Heart right ventricle (tissue), 16 donors: Measurements from ENCODE around the gene CFAP54. TPM values are rescaled to one million over a fixed set of nuclear protein-coding genes. Genes with fewer than 3 reads are reported as not detected.

Experiments
- ATAC-seq, 8 donors: fragments of 200-7000 bp; cut with Tn5 transposase; one replicate each; pipeline ENCODE4 v1.9.1; 2020; ENCODE audit warnings: mild to moderate bottlenecking in 8 of 8, moderate library complexity in 8 of 8, moderate number of reproducible peaks in 1 of 8
- DNase-seq, 2 donors: peaks; one replicate each; pipeline ENCODE4 v3.0.0-alpha.2; 2020
- H3K27ac ChIP-seq, 10 donors: fragments of 200-600 bp; sonication (generic) in 2 of 10; one replicate each; pipeline versions ENCODE4 v1.5.0 to v1.8.0; 2020 to 2022; ENCODE audit warnings: mild to moderate bottlenecking in 3 of 10
- H3K27me3 ChIP-seq, 7 donors: fragments of 200-600 bp; one replicate each; pipeline ENCODE4 v1.8.0; 2021 to 2022; ENCODE audit warnings: mild to moderate bottlenecking in 2 of 7
- H3K36me3 ChIP-seq, 9 donors: fragments of 200-600 bp; sonication (generic) in 1 of 9; one replicate each; pipeline versions ENCODE4 v1.5.0 to v1.8.0; 2020 to 2022; ENCODE audit warnings: mild to moderate bottlenecking in 2 of 9
- H3K4me1 ChIP-seq, 9 donors: fragments of 200-600 bp; sonication (generic) in 1 of 9; one replicate each; pipeline versions ENCODE4 v1.5.0 to v1.8.0; 2020 to 2022; ENCODE audit warnings: mild to moderate bottlenecking in 4 of 9
- H3K4me3 ChIP-seq, 10 donors: fragments of 200-600 bp; sonication (generic) in 2 of 10; one replicate each; pipeline versions ENCODE4 v1.5.0 to v1.8.0; 2020 to 2022; ENCODE audit warnings: mild to moderate bottlenecking in 7 of 10, moderate library complexity in 2 of 10
- H3K9me3 ChIP-seq, 11 donors: fragments of 200-600 bp in 10 of 11; sonication (generic) in 2 of 11; one replicate each; pipeline versions ENCODE4 v1.5.0 to v1.8.0; 2013 to 2022; ENCODE audit warnings: mild to moderate bottlenecking in 2 of 11, control low read depth in 1 of 11, moderate library complexity in 1 of 11
- WGBS, 2 donors: extraction: QIAGEN DNeasy Blood & Tissue Kit; methylation state at CpG; one replicate each; pipeline ENCODE4 v1.1.7; 2013; ENCODE audit warnings: inconsistent platforms in 1 of 2; 5-methylcytosine and 5-hydroxymethylcytosine counted together
- intact Hi-C, 10 donors: fragments of 100-400 bp; cut with DNase I; formaldehyde crosslinking; loops; one replicate each; pipeline versions ENCODE4 v1.11.1 to v1.14.2; 2022
- polyA plus RNA-seq, 2 donors: library from polyadenylated mRNA; stranded (reverse); fragments of 200-250 nt; gene quantifications; one replicate each; pipeline ENCODE4 v1.2.3, GENCODE V29; 2013
- total RNA-seq, 10 donors: library from RNA; stranded (reverse); fragmentation: NEBNext Ultra II Directional in 3 of 10; extraction: Animal tissue kit (Norgen Biotek cat#: 25700) in 3 of 10; gene quantifications; one replicate each; pipeline versions ENCODE4 v1.2.1 to v1.2.4, GENCODE V29; 2021 to 2023
- TF ChIP-seq, protein P1 (sequence below), 9 donors: fragments of 200-600 bp; sonication (generic) in 2 of 9; IDR thresholded peaks; one replicate each; pipeline versions ENCODE4 v1.5.0 to v1.8.0; 2021 to 2022; ENCODE audit warnings: antibody characterized with exemption in 9 of 9, mild to moderate bottlenecking in 5 of 9, moderate library complexity in 1 of 9
- donor health status: Arrhythmogenic right ventricular cardiomyopathy.
- donor health status: ischemic (EF 13 %, LVEDD 7.1; RV severe dilation, severe dysfunction).
- donor health status: healthy with polysubstance abuse.
- donor health status: DM: no; HTN: yes; CAD: no.
- donor health status: DM: no; HTN: no; CAD: no.
- donor health status: ischemic (EF 25% LVEDD 6.9; RV normal size, moderate dysfunction).
- donor health status: ischemic (EF 25% LVEDD 5.7; RV mildly dilated, moderate dysfunction).
- donor health status: healthy.
- donor health status: DM: yes; HTN: yes; CAD: no.
- donor health status: Ischemic cardiomyopathy.
- donor health status: ischemic (EF 35%, LVEDD 5.7; RV mildly dilated, moderate dysfunction).
- donor health status: nonischemic (EF 11% LVEDD 7.7; RV severe dilation, severe dysfunction).
- donor health status: DM: yes; HTN: yes; CAD: no.
- donor health status: PGD.
- donor health status: ischemic (EF 29% LVEDD 5.4; RV normal size, mild dysfunction).
- donor health status: nonischemic (EF 23%, LVEDD 6.1; RV moderate dilation, normal function).

The CFAP54 gene
- total and polyA plus RNA-seq, 12 donors: 0.07 to 0.35 (median 0.21) TPM; not detected in 2

DNA sequence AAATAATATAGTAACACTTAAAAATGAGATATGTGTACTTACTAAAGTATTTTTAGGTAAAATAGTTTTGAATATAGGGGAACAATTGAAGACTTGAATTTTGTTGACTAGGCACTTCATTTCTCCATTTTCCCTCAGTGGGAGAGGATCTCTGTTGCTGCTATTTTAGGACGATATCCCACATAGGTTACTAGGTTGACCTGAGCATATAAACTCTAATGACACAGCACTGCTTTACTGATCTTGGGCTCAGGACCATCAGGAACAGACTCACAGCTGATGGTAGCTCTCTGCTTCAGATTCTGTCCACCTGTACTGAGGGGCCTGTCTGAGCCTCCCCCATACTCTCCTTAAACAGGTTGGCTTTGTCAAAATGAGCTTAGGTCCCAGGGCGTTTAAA is 423.6 kb downstream of the CFAP54 start:
- peaks cover 0 to 36% (median 16%) of the 10 kb centered on the region in 9 donors for H3K4me1 ChIP-seq
- DNase-seq: no peak
- H3K36me3 ChIP-seq: peaks cover 0 to 4% (median 0%) of the 10 kb centered on the region in 9 donors
- H3K4me3 ChIP-seq: no peak overlapping the region
- no peaks in the 10 kb centered on the region for H3K9me3 ChIP-seq
- no peak overlapping the region for H3K27ac ChIP-seq
- no peaks in the 10 kb centered on the region for H3K27me3 ChIP-seq
- TF ChIP-seq, protein P1, sequence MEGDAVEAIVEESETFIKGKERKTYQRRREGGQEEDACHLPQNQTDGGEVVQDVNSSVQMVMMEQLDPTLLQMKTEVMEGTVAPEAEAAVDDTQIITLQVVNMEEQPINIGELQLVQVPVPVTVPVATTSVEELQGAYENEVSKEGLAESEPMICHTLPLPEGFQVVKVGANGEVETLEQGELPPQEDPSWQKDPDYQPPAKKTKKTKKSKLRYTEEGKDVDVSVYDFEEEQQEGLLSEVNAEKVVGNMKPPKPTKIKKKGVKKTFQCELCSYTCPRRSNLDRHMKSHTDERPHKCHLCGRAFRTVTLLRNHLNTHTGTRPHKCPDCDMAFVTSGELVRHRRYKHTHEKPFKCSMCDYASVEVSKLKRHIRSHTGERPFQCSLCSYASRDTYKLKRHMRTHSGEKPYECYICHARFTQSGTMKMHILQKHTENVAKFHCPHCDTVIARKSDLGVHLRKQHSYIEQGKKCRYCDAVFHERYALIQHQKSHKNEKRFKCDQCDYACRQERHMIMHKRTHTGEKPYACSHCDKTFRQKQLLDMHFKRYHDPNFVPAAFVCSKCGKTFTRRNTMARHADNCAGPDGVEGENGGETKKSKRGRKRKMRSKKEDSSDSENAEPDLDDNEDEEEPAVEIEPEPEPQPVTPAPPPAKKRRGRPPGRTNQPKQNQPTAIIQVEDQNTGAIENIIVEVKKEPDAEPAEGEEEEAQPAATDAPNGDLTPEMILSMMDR (IDR thresholded peaks at IDR 0.05): no peak
- ATAC-seq: no peak
- intact Hi-C loops: no loop called here
- 80 to 81% methylated on average over 2 of the region's 2 CpGs for WGBS, 2 donors

DNA sequence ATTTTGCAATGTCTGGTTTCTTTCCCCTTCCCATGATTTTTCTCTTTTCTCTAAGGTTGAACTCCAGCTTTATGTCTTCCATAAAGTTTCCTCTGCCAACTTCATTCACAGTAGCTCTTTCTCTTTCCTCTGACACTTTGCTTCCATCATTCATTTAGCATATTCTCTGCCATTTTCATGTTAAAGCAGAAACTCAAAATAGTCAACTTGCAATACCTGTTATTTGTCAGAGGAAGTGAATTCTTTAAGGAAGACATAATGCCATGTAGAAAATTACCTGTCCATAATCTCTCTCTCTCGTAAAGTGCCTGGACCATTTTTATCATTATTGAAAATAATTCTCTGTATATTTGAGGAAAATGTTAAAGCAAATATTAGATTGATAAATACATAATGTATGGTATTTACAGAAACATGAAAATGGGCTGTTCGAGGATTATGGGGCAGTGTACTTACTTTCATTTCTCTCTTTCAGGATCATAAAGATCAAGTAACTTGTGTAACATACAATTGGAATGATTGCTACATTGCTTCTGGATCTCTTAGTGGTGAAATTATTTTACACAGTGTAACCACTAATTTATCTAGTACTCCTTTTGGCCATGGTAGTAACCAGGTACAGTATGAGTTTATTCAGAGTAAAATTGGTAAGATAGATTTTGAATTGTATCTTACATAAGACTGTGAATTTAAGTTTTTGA is 430.3 kb downstream of the CFAP54 start:
- DNase-seq (no peak), ATAC-seq (no peak)
- intact Hi-C loops: no loop called here
- peaks cover 0 to 46% (median 0%) of the 10 kb centered on the region in 9 donors for H3K36me3 ChIP-seq
- no peak overlapping the region for H3K27ac ChIP-seq
- no peaks in the 10 kb centered on the region for H3K27me3 ChIP-seq
- H3K4me3 ChIP-seq: no peak overlapping the region
- peaks cover 0 to 16% (median 0%) of the 10 kb centered on the region in 11 donors for H3K9me3 ChIP-seq
- TF ChIP-seq, protein P1 (IDR thresholded peaks at IDR 0.05): no peak
- no peaks in the 10 kb centered on the region for H3K4me1 ChIP-seq
- 93 to 95% methylated on average over 2 of the region's 2 CpGs for WGBS, 2 donors

Other genes starting within 250 kb of the CFAP54 start
- gene CDK17, start 89.1 kb upstream of the CFAP54 start, total RNA-seq: 10 to 100 TPM; 14.5 to 32.4 (median 21.7) TPM
- 10 to 100 TPM in 1 of 2 donors, 1 to 10 TPM in 1; 8.5 to 11.0 TPM for gene CDK17, start 89.1 kb upstream of the CFAP54 start, polyA plus RNA-seq